PC-9 (cell line): ENCODE results near the gene SLC18A2.

Source experiments
- CTCF ChIP-seq: fragments of 200-600 bp; sonication (generic); conservative IDR thresholded peaks from 2 replicates; pipeline ENCODE4 v1.6.1; 2017; ENCODE audit warnings: mixed run types, antibody characterized with exemption, mild to moderate bottlenecking, moderate library complexity
- EZH2 ChIP-seq: fragments of 200-600 bp; sonication (generic); IDR thresholded peaks from 2 replicates; pipeline ENCODE4 v1.8.0; 2017; ENCODE audit warnings: antibody characterized with exemption, low read depth

DNA sequence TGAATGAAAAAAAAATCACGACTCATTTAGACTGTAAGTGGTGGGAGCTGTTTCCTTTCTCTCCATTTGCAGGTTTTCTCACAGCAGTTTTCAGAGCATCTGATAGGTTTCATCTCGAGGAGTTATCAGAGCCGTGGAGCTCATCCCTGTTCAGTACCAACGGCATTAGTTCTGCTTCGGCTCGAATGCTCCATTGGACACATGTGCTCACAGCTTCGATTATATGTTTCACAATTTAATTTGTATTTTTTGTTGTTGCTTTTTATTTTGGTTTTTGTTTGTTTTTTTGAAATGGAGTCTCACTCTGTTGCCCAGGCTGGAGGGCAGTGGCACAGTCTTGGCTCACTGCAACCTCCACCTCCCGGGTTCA, 1.5 kb downstream of the SLC18A2 start:
- TF ChIP-seq CTCF, result no peak
- no peak for TF ChIP-seq EZH2
